Measurements from ENCODE around the gene KLHL29. TPM values are rescaled to one million over a fixed set of nuclear protein-coding genes. Genes with fewer than 3 reads are reported as not detected.
A peak's percentile ranks its signal among the peaks of the same experiment; 100 is the strongest.

Gene KLHL29
- total RNA-seq (10.6 and 12.7 TPM in 2 replicates), polyA plus RNA-seq (4.6 and 5.6 TPM in 2 replicates), polyA minus RNA-seq (5.2 and 6.2 TPM in 2 replicates), Bru-seq, nascent RNA (percentile 60 among the genes with signal in this experiment), BruChase-seq, experiment 1, labeled RNA remaining after a 6-hour chase (percentile 58 among the genes with signal in this experiment), BruChase-seq, experiment 2, labeled RNA remaining after a 2-hour chase (percentile 63 among the genes with signal in this experiment)
- 3.3 and 4.1 TPM in 2 replicates for polyA plus RNA-seq (2011; cell fraction: cytosol; rRNA removed)
- 29.9 and 32.3 TPM in 2 replicates for polyA plus RNA-seq (2011; cell fraction: nucleus; rRNA removed)
- 9.3 and 12.0 TPM in 2 replicates for polyA plus RNA-seq (2012)
- polyA minus RNA-seq (2011; cell fraction: cytosol; rRNA and poly(A)+ RNA removed) = 2.5 TPM
- polyA minus RNA-seq (2011; cell fraction: nucleus; rRNA and poly(A)+ RNA removed) = 11.8 and 15.2 TPM in 2 replicates
- long read RNA-seq, full-length matches to known transcripts = 2 of 21 reads
- long read RNA-seq, partial matches to known transcripts = 11 of 21 reads
- long read RNA-seq, other reads (novel, unspliced or antisense) = 8 of 21 reads

- peak within 1 kb of the TSS; percentile 95 for H2AFZ ChIP-seq (ENCODE audit: low read depth, low read length)
- H3K79me2 ChIP-seq (ENCODE audit: control insufficient read depth, insufficient read depth, low read length) = peaks cover 3% of the 10 kb centered on the region
- H3K4me1 ChIP-seq (ENCODE audit: control insufficient read depth, extremely low read depth, insufficient read depth, low read length) = peaks cover 28% of the 10 kb centered on the region
- no peaks in the 10 kb centered on the region for H4K20me1 ChIP-seq (replicated peaks; ENCODE audit: control insufficient read depth, extremely low read depth, insufficient read depth, low read length)
- H3K27me3 ChIP-seq (ENCODE audit: control insufficient read depth in 2 of 2, insufficient read depth in 2 of 2, low read length in 2 of 2) = peaks cover 0 to 8% of the 10 kb centered on the region in 2 experiments
- FAIRE-seq = peak; percentile 55
- POLR2A ChIA-PET = no interaction called here
- dilution Hi-C loops (cut with MboI; ENCODE audit: extremely low pct_ligation_motif_present, low sequenced_read_pairs) (no loop called here), intact Hi-C loops (cut with micrococcal nuclease) (loop anchor here (1.0 to 10.0 kb wide), 2 partner anchors 20 to 370 kb away; no protein-coding TSS in a partner anchor)
- no peaks in the 10 kb centered on the region for H3K9me3 ChIP-seq (replicated peaks; ENCODE audit: control insufficient read depth, insufficient read depth, low read length)
- peak within 1 kb of the TSS; percentile 99 for H3K4me2 ChIP-seq (ENCODE audit: insufficient read depth, low read length)
- no peaks in the 10 kb centered on the region for H3K9me1 ChIP-seq (replicated peaks; ENCODE audit: control insufficient read depth, extremely low read depth, insufficient read depth, low read length)
- DNase-seq (ENCODE audit: low read depth, low spot score) = peak; percentile 50
- H3K4me3 ChIP-seq (replicated peaks in 1 of 3; ENCODE audit: insufficient read depth in 1 of 3, low read depth in 1 of 3, low read length in 3 of 3) = peak within 1 kb of the TSS; percentile 61 to 91 (median 80)
- H3K36me3 ChIP-seq (ENCODE audit: control insufficient read depth in 2 of 2, extremely low read depth in 1 of 2, insufficient read depth in 2 of 2, low read length in 2 of 2) = no peaks in the 10 kb centered on the region
- TF ChIP-seq POLR2A (IDR thresholded peaks at IDR 0.05; ENCODE audit: low read depth, low read length) (peak; percentile 59), MYC (IDR thresholded peaks at IDR 0.05; ENCODE audit: low read depth, low read length) (no peak), MAX (IDR thresholded peaks at IDR 0.05; ENCODE audit: insufficient read depth, insufficient read length) (no peak), POLR2AphosphoS5 (IDR thresholded peaks at IDR 0.05; ENCODE audit: insufficient read depth, low read depth, low read length) (peak; percentile 51)
- no peak within 1 kb of the TSS for H3K27ac ChIP-seq (ENCODE audit: insufficient read depth, low read depth, low read length)
- CTCF ChIA-PET = interaction anchor here (0.6 kb wide), 2 partner anchors 20 to 1321 kb away, joined by 3 read pairs; no protein-coding TSS in a partner anchor
- BruUV-seq (replicated peaks) = TSS peak; percentile 6
- peak within 1 kb of the TSS; percentile 48 for H3K9ac ChIP-seq (replicated peaks; ENCODE audit: extremely low read depth, insufficient read depth, low read length)
Measured at GRCh38 chr2:23384551-23385343, at the start of gene KLHL29. TSS of gene KLHL29 (plus strand) at chr2:23385179. CDS start at chr2:23562197, 177,018 bp downstream.

GRCh38 chr2:23335550-23335949, 49.4 kb upstream of the KLHL29 start:
- dilution Hi-C loops (cut with MboI; ENCODE audit: extremely low pct_ligation_motif_present, low sequenced_read_pairs) = no loop called here
- FAIRE-seq (no peak), DNase-seq (ENCODE audit: low read depth, low spot score) (no peak)
- H4K20me1 ChIP-seq (replicated peaks; ENCODE audit: control insufficient read depth, extremely low read depth, insufficient read depth, low read length) = no peaks in the 10 kb centered on the region
- H3K4me2 ChIP-seq (ENCODE audit: insufficient read depth, low read length) = no peak overlapping the region
- no peaks in the 10 kb centered on the region for H3K9me3 ChIP-seq (replicated peaks; ENCODE audit: control insufficient read depth, insufficient read depth, low read length)
- no peaks in the 10 kb centered on the region for H3K79me2 ChIP-seq (ENCODE audit: control insufficient read depth, insufficient read depth, low read length)
- intact Hi-C loops (cut with micrococcal nuclease) = no loop called here
- no TSS peak for BruUV-seq (replicated peaks)
- ChIA-PET POLR2A (no interaction called here), CTCF (no interaction called here)
- H3K4me1 ChIP-seq (ENCODE audit: control insufficient read depth, extremely low read depth, insufficient read depth, low read length) = no peaks in the 10 kb centered on the region
- H3K4me3 ChIP-seq (replicated peaks in 1 of 3; ENCODE audit: insufficient read depth in 1 of 3, low read depth in 1 of 3, low read length in 3 of 3) = no peak overlapping the region
- H3K9ac ChIP-seq (replicated peaks; ENCODE audit: extremely low read depth, insufficient read depth, low read length) = no peak overlapping the region
- H3K36me3 ChIP-seq (ENCODE audit: control insufficient read depth in 2 of 2, extremely low read depth in 1 of 2, insufficient read depth in 2 of 2, low read length in 2 of 2) = no peaks in the 10 kb centered on the region
- no peaks in the 10 kb centered on the region for H3K27me3 ChIP-seq (ENCODE audit: control insufficient read depth in 2 of 2, insufficient read depth in 2 of 2, low read length in 2 of 2)
- H2AFZ ChIP-seq (ENCODE audit: low read depth, low read length) = no peak overlapping the region
- H3K27ac ChIP-seq (ENCODE audit: insufficient read depth, low read depth, low read length) = no peak overlapping the region
- no peaks in the 10 kb centered on the region for H3K9me1 ChIP-seq (replicated peaks; ENCODE audit: control insufficient read depth, extremely low read depth, insufficient read depth, low read length)
- no peak for TF ChIP-seq GATA2 (IDR thresholded peaks at IDR 0.05; ENCODE audit: insufficient read depth, insufficient read length, low read depth, low read length)
- no peak for TF ChIP-seq MYC (IDR thresholded peaks at IDR 0.05; ENCODE audit: low read depth, low read length)
- no peak for TF ChIP-seq FOS (IDR thresholded peaks at IDR 0.05; ENCODE audit: borderline replicate concordance, insufficient read depth, low read length)
- no peak for TF ChIP-seq POLR2A (IDR thresholded peaks at IDR 0.05; ENCODE audit: low read depth, low read length)
- no peak for TF ChIP-seq POLR2AphosphoS5 (IDR thresholded peaks at IDR 0.05; ENCODE audit: insufficient read depth, low read depth, low read length)

Measured in endothelial cell of umbilical vein (primary cell).